Parathyroid adenoma (tissue), 2 donors: ENCODE results near the gene OTUD3.

ENCODE experiments used
- H2AFZ ChIP-seq: fragments of 300-600 bp; sonication (generic); one replicate; pipeline ENCODE4 v1.7.0; 2017; ENCODE audit warnings: antibody characterized with exemption, mild to moderate bottlenecking
- H3K27ac ChIP-seq: fragments of 300-600 bp; sonication (generic); one replicate; pipeline ENCODE4 v1.7.0; 2017
- H3K27me3 ChIP-seq: fragments of 300-600 bp; sonication (generic); one replicate; pipeline ENCODE4 v1.7.0; 2017; ENCODE audit warnings: low read length; ENCODE audit not compliant: control insufficient read depth, insufficient read depth
- H3K36me3 ChIP-seq: fragments of 300-600 bp; sonication (generic); one replicate; pipeline ENCODE4 v1.7.0; 2017; ENCODE audit warnings: low read length; ENCODE audit not compliant: control insufficient read depth, insufficient read depth
- H3K4me1 ChIP-seq: fragments of 300-600 bp; sonication (generic); one replicate; pipeline ENCODE4 v1.7.0; 2017; ENCODE audit warnings: control low read depth
- H3K4me2 ChIP-seq: fragments of 300-600 bp; sonication (generic); one replicate; pipeline ENCODE4 v1.7.0; 2017; ENCODE audit warnings: low read length
- H3K4me3 ChIP-seq: fragments of 300-600 bp; sonication (generic); one replicate; pipeline ENCODE4 v1.7.0; 2017; ENCODE audit warnings: low read depth, low read length
- H3K79me2 ChIP-seq: fragments of 300-600 bp; sonication (generic); one replicate; pipeline ENCODE4 v1.7.0; 2017; ENCODE audit warnings: control low read depth
- H3K9ac ChIP-seq: fragments of 300-600 bp; sonication (generic); one replicate; pipeline ENCODE4 v1.7.0; 2017; ENCODE audit warnings: mild to moderate bottlenecking
- H3K9me3 ChIP-seq: fragments of 300-600 bp; sonication (generic); one replicate; pipeline ENCODE4 v1.7.0; 2017; ENCODE audit warnings: low read length; ENCODE audit not compliant: control insufficient read depth
- TF ChIP-seq, protein P1 (sequence below): fragments of 300-600 bp; sonication (generic); IDR thresholded peaks from one replicate; pipeline ENCODE4 v1.7.0; 2017; ENCODE audit warnings: antibody characterized with exemption, mild to moderate bottlenecking
- donor health status: primary hyperparathyroidism.

The OTUD3 gene

DNA sequence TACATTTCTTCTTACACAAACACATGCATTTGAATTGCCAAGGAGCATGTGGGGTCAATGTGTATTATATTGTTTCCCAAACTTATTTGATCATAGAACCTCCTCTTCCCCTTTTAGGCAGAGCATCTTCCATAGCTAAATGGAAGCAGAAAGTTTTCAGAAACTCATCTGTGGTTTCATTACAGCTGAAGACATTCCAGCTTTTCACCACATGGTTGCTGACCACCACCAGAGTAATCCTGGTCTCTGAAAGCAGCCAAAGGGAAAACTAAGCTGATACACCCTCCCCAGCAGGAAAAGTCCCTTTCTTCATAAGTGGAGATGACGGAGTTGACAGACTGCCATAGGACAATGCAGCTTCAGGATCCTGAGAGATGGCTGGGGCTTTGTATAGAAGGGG is 30.2 kb upstream of the OTUD3 start:
- Histone ChIP-seq H3K36me3 (no peaks in the 10 kb centered on the region), H3K27me3 (no peaks in the 10 kb centered on the region), H3K4me3 (no peak overlapping the region), H3K9ac (no peak overlapping the region), H3K9me3 (no peaks in the 10 kb centered on the region), H3K4me2 (no peak overlapping the region), H3K4me1 (no peaks in the 10 kb centered on the region), H3K27ac (no peak overlapping the region), H2AFZ (no peak overlapping the region), H3K79me2 (no peaks in the 10 kb centered on the region)
- TF ChIP-seq, protein P1, sequence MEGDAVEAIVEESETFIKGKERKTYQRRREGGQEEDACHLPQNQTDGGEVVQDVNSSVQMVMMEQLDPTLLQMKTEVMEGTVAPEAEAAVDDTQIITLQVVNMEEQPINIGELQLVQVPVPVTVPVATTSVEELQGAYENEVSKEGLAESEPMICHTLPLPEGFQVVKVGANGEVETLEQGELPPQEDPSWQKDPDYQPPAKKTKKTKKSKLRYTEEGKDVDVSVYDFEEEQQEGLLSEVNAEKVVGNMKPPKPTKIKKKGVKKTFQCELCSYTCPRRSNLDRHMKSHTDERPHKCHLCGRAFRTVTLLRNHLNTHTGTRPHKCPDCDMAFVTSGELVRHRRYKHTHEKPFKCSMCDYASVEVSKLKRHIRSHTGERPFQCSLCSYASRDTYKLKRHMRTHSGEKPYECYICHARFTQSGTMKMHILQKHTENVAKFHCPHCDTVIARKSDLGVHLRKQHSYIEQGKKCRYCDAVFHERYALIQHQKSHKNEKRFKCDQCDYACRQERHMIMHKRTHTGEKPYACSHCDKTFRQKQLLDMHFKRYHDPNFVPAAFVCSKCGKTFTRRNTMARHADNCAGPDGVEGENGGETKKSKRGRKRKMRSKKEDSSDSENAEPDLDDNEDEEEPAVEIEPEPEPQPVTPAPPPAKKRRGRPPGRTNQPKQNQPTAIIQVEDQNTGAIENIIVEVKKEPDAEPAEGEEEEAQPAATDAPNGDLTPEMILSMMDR: no peak

DNA sequence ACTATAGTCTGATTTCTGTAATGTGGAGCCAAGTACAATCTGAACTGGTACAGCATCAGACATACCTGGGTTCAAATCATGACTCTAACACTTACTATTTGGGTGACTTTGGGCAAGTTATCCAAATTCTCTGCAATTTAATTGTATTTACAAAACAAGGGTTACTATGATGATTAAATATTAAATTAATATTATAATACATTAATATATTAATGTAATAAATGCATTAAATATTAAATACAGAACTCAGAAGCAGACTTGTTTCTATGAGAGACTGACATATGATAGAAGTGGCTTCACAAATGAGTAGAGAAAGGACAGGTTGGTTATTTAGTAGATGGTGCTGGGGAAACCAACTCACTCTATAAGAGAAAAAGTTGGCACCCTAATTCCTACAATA is 27.3 kb upstream of the OTUD3 start:
- Histone ChIP-seq H3K9me3 (no peaks in the 10 kb centered on the region), H2AFZ (no peak overlapping the region), H3K79me2 (no peaks in the 10 kb centered on the region), H3K27me3 (no peaks in the 10 kb centered on the region), H3K9ac (no peak overlapping the region), H3K36me3 (no peaks in the 10 kb centered on the region), H3K4me1 (no peaks in the 10 kb centered on the region), H3K4me2 (no peak overlapping the region), H3K4me3 (no peak overlapping the region), H3K27ac (no peak overlapping the region)
- TF ChIP-seq, protein P1: no peak

DNA sequence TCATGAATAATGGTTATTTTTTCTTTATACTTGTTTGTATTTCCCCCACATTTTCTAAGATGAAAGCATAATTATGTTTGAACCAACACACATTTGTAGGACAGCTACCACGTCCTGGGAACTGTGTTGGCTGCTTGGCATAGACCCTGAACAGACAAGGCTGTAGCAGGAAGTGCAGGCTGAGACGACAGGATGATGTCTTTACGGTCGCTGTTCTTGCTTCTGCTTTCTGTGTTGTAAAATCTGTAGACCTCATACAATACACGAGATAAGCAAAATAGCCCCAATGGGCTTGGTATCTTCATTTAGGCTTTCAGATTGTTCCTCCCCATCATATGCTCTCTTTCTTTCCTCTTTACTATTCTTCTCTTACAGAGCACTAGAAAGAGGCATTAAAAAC is 23.3 kb upstream of the OTUD3 start:
- H3K27me3 ChIP-seq: no peaks in the 10 kb centered on the region
- no peak overlapping the region for H3K4me3 ChIP-seq
- H3K9me3 ChIP-seq: no peaks in the 10 kb centered on the region
- no peak overlapping the region for H2AFZ ChIP-seq
- H3K27ac ChIP-seq: no peak overlapping the region
- no peak overlapping the region for H3K9ac ChIP-seq
- H3K79me2 ChIP-seq: no peaks in the 10 kb centered on the region
- H3K36me3 ChIP-seq: no peaks in the 10 kb centered on the region
- TF ChIP-seq, protein P1: no peak
- H3K4me1 ChIP-seq: no peaks in the 10 kb centered on the region
- H3K4me2 ChIP-seq: no peak overlapping the region

DNA sequence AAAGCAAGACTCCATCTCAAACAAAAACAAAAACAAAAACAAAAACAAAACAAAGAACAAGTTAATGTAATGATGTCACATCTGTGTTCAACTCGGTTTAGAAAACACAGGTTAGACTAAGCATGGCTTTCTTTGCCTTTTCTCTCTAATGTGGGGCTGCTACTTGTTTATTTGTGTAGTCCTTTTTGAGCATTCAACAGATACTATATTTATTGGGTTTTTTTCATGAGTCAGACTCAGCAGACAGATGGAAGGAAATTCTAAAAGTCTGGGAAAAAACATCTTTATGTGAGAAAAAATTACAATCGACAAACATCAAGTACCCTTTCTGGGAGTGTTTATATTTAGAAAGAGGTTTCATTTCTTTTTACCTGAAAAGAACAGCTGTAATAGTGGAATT is 22.3 kb upstream of the OTUD3 start:
- H3K4me1 ChIP-seq: no peaks in the 10 kb centered on the region
- no peaks in the 10 kb centered on the region for H3K27me3 ChIP-seq
- no peak overlapping the region for H3K4me3 ChIP-seq
- H3K79me2 ChIP-seq: no peaks in the 10 kb centered on the region
- no peaks in the 10 kb centered on the region for H3K9me3 ChIP-seq
- no peak overlapping the region for H2AFZ ChIP-seq
- TF ChIP-seq, protein P1: no peak
- no peak overlapping the region for H3K4me2 ChIP-seq
- no peak overlapping the region for H3K9ac ChIP-seq
- H3K27ac ChIP-seq: no peak overlapping the region
- no peaks in the 10 kb centered on the region for H3K36me3 ChIP-seq

DNA sequence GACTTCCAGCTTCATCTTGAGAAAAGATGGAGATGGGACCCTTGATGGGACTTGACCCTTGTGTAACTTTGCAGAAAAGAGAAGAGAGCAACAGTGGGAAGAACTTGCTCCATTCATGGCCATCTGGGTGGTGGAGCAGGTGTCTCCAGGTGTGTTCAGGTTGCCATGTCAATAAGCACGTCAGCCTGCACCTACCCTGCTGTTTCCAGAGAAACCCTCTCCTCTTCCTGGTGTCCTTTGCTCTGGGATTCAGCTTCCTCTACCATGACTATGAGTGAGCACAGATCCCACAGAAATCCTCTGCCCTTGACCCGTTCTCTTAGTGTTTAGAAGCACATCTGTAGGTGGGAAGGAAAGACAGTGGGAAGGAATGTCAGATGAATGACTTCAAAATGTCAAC is 21.8 kb upstream of the OTUD3 start:
- H3K9me3 ChIP-seq: no peaks in the 10 kb centered on the region
- H3K9ac ChIP-seq: no peak overlapping the region
- H2AFZ ChIP-seq: no peak overlapping the region
- no peak overlapping the region for H3K4me3 ChIP-seq
- H3K27ac ChIP-seq: no peak overlapping the region
- H3K4me2 ChIP-seq: no peak overlapping the region
- no peaks in the 10 kb centered on the region for H3K79me2 ChIP-seq
- no peaks in the 10 kb centered on the region for H3K4me1 ChIP-seq
- no peaks in the 10 kb centered on the region for H3K36me3 ChIP-seq
- H3K27me3 ChIP-seq: no peaks in the 10 kb centered on the region
- TF ChIP-seq, protein P1: no peak
